Neural cell (in vitro differentiated cells): Measurements from ENCODE around the gene PLOD2.

Experiments
- EP300 ChIP-seq: fragments of 450-650 bp; conservative IDR thresholded peaks from 2 replicates; pipeline ENCODE4 v1.6.1; 2014; ENCODE audit warnings: antibody characterized with exemption, mild to moderate bottlenecking, moderate library complexity; ENCODE audit not compliant: poor library complexity, severe bottlenecking
- EZH2 ChIP-seq: fragments of 200-600, 300-800 bp; shearing (Covaris generic), sonication (generic); IDR thresholded peaks from 2 replicates; pipeline ENCODE4 v1.6.1; 2014; ENCODE audit warnings: antibody characterized with exemption, low read length, borderline replicate concordance, mild to moderate bottlenecking; ENCODE audit not compliant: insufficient read depth, poor library complexity, severe bottlenecking
- MXI1 ChIP-seq: fragments of 450-650 bp; conservative IDR thresholded peaks from 2 replicates; pipeline ENCODE4 v1.6.1; 2014; ENCODE audit warnings: antibody characterized with exemption, mild to moderate bottlenecking; ENCODE audit not compliant: poor library complexity, severe bottlenecking
- POLR2AphosphoS5 ChIP-seq: IDR thresholded peaks from 2 replicates; pipeline ENCODE4 v1.6.1; 2012
- RAD21 ChIP-seq: fragments of 450-650 bp; conservative IDR thresholded peaks from 2 replicates; pipeline ENCODE4 v1.6.1; 2014; ENCODE audit warnings: antibody characterized with exemption, mild to moderate bottlenecking, moderate library complexity
- SMC3 ChIP-seq: fragments of 450-650 bp; conservative IDR thresholded peaks from 2 replicates; pipeline ENCODE4 v1.6.1; 2014; ENCODE audit warnings: antibody characterized with exemption, mild to moderate bottlenecking, moderate library complexity; ENCODE audit not compliant: poor library complexity
- TAF1 ChIP-seq: IDR thresholded peaks from 2 replicates; pipeline ENCODE4 v1.6.1; 2012; ENCODE audit warnings: low read depth
- TF ChIP-seq, protein P1 (sequence below): IDR thresholded peaks from 2 replicates; pipeline ENCODE4 v1.6.1; 2012; ENCODE audit warnings: borderline replicate concordance
- TF ChIP-seq, protein P2 (sequence below): fragments of 450-650 bp; IDR thresholded peaks from 2 replicates; pipeline ENCODE4 v1.5.1; 2014; ENCODE audit warnings: antibody characterized with exemption, mild to moderate bottlenecking, moderate library complexity; ENCODE audit not compliant: poor library complexity, severe bottlenecking

DNA sequence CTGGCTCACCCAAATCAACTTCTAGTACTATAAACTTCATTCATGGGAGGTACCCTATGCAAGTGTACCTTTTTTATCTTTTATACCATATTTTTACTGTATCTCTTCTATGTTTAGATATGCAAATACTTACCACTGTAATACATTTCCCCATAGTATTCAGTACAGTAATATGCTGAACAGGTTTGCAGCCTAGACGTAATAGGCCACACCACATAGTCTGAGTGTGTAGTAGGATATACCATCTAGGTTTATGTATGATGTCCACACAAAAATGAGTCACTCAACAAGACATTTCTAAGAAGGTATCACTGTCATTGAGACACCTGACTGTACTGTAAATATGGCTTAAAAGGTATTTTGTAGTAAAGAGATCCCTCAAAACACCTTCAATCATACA lies 124.7 kb downstream of the PLOD2 start:
- TF ChIP-seq, protein P1, sequence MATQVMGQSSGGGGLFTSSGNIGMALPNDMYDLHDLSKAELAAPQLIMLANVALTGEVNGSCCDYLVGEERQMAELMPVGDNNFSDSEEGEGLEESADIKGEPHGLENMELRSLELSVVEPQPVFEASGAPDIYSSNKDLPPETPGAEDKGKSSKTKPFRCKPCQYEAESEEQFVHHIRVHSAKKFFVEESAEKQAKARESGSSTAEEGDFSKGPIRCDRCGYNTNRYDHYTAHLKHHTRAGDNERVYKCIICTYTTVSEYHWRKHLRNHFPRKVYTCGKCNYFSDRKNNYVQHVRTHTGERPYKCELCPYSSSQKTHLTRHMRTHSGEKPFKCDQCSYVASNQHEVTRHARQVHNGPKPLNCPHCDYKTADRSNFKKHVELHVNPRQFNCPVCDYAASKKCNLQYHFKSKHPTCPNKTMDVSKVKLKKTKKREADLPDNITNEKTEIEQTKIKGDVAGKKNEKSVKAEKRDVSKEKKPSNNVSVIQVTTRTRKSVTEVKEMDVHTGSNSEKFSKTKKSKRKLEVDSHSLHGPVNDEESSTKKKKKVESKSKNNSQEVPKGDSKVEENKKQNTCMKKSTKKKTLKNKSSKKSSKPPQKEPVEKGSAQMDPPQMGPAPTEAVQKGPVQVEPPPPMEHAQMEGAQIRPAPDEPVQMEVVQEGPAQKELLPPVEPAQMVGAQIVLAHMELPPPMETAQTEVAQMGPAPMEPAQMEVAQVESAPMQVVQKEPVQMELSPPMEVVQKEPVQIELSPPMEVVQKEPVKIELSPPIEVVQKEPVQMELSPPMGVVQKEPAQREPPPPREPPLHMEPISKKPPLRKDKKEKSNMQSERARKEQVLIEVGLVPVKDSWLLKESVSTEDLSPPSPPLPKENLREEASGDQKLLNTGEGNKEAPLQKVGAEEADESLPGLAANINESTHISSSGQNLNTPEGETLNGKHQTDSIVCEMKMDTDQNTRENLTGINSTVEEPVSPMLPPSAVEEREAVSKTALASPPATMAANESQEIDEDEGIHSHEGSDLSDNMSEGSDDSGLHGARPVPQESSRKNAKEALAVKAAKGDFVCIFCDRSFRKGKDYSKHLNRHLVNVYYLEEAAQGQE: no peak
- TF ChIP-seq, protein P2, sequence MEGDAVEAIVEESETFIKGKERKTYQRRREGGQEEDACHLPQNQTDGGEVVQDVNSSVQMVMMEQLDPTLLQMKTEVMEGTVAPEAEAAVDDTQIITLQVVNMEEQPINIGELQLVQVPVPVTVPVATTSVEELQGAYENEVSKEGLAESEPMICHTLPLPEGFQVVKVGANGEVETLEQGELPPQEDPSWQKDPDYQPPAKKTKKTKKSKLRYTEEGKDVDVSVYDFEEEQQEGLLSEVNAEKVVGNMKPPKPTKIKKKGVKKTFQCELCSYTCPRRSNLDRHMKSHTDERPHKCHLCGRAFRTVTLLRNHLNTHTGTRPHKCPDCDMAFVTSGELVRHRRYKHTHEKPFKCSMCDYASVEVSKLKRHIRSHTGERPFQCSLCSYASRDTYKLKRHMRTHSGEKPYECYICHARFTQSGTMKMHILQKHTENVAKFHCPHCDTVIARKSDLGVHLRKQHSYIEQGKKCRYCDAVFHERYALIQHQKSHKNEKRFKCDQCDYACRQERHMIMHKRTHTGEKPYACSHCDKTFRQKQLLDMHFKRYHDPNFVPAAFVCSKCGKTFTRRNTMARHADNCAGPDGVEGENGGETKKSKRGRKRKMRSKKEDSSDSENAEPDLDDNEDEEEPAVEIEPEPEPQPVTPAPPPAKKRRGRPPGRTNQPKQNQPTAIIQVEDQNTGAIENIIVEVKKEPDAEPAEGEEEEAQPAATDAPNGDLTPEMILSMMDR: no peak
- TF ChIP-seq POLR2AphosphoS5 (no peak), TAF1 (no peak), RAD21 (no peak), EP300 (no peak), SMC3 (no peak), EZH2 (no peak), MXI1 (no peak)
